ENCODE results near the gene GRK1.

GRK1 gene

DNA sequence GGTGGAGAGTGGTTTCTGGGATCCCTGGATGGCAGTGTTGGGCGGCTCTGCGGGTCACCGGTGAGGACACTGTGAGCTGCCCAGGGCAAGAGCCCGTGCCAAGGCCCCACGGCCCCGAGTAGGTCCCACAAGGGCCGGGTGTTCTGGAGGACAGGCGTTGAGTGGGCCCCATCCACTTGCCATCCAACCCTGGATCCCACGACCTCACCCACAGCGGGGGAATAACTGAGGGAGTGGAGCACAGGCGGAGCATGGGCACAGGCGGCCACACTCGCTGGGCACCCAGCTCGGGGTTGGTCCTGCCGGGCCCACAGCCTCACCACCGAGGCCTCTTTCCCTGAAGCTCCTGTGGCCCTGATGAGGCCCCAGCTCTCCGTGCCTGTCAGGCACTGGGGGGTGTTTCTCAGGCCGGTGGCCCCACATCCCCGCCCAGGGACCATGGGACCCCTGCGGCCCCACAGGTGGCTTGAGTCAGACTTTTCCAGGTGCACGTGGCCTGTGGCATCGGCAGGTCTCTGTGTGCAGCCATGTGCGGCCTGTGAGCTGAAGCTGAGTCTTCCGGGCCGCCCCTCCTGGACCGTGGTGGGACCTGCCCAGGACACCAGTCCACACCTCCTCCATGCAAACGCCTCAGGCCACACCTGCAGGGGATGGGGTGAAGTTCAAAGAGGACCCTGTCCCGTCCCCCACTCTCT lies 108.6 kb downstream of the GRK1 start:
- DNase-seq (ENCODE audit: low spot score), result no peak

DNA sequence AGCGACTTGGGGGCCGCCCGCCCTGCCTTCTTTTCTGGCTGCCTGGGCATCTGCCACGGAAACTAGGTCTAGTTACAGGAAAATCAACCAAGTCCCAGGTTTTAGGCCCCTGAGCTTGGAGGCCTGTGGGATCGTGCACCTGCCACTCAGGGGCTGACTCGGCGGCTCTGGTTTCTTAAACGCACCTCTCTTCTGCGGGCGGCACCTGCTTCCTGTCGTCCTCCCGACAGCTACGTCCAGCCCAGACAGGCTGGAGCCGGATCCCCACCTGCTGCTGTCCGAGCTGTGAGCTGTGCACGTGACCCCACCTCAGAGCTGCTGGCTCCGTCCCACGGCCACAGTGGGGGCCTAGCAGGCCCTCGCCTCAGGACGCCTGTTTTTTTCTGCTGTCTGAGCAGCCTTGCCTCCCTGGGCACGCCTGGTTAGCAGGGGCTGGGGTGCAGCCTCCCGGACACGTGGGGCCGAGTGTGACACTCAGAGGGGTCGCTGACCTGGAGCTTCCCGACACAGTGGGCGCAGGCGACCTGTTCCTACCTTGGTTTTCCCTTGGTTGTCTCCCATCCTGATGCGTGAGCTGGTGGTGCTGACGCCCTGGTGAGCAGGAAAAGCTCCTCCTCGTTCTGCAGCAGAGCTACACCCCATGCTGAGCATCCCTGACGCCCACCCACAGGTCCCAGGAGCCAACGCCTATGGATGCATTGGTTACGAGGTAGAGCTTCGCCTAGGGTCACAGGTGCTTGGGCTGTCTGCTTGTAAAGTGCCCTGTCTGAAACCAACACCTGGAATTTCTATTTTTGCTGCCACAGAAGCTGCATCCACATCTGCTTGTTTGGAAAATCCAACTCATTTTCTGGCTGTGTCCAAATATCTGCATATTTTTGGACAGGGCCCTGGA lies 109.5 kb downstream of the GRK1 start:
- DNase-seq (ENCODE audit: low spot score), result peak; percentile 7

DNA sequence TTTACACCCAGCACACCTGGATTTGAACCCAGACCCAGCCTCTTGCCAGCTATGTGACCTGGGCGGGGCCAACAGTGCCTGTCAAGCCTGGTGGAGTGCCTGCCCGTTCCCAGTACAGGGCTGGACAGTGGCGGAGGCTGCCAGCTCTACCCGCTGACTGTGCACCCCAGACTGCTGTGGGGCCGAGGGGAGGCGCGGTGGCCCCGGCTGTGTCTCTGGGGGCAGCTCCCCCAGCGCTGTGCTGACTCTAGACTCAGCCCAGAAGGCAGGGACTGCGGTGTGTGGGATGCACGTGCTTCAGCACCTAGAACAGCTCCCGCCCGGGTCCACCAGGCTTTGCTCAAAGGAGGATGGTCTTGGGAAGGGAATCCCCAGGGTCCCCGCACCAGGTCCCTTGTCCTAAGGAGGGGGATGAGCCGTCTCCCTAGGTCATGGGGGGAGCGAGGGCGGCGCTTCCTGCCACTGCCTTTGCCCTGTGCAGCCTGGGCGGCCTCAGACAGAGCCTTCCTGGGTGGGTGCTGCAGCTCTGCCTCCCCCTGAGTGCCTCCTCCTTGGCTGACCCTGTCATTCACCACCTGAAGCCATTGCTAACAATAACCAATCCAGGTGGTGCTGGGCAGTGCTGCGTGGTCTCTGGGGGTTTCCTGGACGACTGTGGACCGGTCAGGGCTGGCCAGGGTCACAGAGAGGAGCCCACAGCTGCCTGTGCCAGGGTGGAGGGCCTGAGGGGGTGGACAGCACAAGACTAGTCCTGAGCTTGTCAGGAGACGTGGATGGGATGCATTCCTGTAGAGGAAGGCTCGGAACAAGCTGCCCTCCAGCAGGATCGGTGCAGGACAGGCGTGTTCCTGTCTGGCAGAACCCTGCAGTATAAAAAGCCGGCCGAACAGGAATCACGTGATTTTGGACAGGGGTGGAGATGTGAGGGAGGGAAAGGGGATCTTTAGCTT lies 110.6 kb downstream of the GRK1 start:
- DNase-seq (ENCODE audit: low spot score), result peak; percentile 10

- no peak for DNase-seq (ENCODE audit: low spot score)
Observed at GRCh38 chr13:113781571-113781970, 114.6 kb downstream of the GRK1 start.

DNA sequence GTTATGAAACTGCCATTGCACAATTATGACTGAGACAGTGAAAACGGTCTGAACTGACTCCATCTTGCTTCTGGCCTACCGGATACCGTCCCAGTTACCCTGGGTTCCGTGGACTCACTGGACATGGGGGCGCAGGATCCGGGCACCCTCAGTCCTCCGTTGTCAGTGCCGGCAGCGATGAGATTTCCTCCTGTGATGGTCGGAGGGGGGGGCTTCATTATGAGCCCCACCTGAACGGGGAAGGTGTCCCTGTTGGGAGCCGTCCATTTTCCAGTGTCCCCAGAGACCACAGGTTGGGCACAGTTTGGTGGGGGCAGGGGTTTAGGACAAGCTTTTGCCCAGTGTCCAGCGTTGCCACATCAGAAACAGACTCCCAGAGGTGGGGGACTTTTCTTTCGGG lies 115.5 kb downstream of the GRK1 start:
- DNase-seq (ENCODE audit: low spot score), result no peak

GRCh38 chr13:113783200-113783881 lies 116.3 kb downstream of the GRK1 start:
- no peak for DNase-seq (ENCODE audit: low spot score)

DNA sequence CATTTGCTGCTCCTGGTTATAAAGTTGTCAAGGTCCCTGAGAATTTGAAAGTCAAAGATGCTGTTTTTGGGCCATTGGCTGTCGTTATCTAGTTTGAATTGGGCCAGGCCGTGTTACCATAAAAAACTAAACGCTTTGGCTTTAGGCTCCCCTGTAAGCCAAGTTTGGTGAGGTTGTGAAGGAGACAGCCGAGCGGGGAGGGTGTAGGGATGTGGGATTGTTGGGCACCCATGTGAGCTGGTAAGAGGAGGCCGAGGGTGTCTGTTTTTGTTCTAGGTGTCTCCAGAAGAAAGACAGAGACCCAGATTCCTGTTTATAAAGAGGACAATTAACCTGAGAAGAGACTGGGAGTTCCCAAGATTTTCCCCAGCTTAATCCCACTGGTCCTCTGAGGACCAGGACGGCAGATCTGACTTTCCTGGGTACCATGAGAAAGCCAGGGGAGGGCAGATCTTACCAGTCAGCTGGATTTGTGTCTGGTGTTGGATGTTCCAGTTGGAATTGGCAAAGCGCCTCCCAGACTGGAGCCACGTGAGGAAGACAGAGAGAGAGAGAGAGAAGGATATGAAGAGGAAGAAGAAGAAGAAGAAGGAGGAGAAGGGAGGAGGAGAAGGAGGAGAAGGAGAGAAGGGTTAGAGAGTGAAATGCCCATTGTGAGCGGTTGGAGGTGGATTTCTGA lies 117.1 kb downstream of the GRK1 start:
- peak; percentile 14 for DNase-seq (ENCODE audit: low spot score)

- no peak for DNase-seq (ENCODE audit: low spot score)
Observed at GRCh38 chr13:113784645-113785024, 117.6 kb downstream of the GRK1 start.

DNA sequence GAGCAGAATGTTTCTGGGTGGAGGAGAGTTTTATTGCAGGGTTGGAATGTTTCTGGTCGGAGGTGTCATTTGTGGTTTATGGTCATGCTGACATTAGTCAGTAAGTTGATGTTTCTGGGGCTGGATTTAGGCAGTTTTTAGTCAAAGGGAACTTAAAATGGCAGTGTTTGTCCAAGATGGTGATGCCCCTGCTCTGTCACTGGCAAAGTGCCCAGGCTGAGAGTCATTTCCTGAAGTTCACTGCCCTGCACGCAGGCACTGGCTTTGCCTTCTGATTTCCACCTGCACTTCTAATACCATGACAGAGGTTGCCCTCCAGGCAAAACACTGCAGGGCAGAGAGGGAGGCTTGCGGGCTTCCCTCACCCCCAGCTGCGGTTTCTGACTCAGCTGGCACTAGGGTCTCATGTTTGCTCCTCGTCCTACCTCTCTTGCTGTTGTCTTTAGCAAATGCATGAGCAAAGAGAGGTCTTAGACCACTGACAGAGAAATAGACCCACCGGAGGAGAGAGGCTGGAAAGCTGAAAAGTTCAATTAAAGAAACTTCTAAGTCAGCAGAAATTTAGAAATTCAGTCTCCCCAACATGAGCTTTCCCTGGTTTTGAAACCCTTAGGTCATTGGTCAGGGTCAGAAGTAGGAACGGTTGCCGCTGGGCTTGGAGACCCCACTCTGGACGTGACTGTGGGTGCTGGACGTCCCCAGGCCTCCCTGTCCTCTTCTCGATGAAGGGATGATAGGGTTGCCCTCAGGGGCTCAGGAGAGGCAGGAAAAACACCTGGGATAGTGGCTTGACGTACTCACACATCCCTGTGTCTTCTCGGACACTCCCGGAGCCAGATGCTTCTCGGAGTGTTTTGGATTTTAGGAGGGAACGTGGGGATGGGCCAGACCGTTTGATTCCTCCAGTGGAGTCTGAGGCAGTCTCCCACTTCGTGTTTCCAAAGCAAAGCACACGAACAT lies 118.3 kb downstream of the GRK1 start:
- DNase-seq (ENCODE audit: low spot score), result peak; percentile 97

- peak; percentile 47 for DNase-seq (ENCODE audit: low spot score)
Observed at GRCh38 chr13:113786262-113786841, 119.3 kb downstream of the GRK1 start.

All from kidney tubule cell (primary cell).